Measurements from ENCODE around the gene TYK2. TPM values are rescaled to one million over a fixed set of nuclear protein-coding genes. Genes with fewer than 3 reads are reported as not detected.

Gene TYK2
- total and polyA plus RNA-seq, 2 of the 4 experiments (the other 2 are of a cell fraction): 40.9 to 97.9 TPM

DNA sequence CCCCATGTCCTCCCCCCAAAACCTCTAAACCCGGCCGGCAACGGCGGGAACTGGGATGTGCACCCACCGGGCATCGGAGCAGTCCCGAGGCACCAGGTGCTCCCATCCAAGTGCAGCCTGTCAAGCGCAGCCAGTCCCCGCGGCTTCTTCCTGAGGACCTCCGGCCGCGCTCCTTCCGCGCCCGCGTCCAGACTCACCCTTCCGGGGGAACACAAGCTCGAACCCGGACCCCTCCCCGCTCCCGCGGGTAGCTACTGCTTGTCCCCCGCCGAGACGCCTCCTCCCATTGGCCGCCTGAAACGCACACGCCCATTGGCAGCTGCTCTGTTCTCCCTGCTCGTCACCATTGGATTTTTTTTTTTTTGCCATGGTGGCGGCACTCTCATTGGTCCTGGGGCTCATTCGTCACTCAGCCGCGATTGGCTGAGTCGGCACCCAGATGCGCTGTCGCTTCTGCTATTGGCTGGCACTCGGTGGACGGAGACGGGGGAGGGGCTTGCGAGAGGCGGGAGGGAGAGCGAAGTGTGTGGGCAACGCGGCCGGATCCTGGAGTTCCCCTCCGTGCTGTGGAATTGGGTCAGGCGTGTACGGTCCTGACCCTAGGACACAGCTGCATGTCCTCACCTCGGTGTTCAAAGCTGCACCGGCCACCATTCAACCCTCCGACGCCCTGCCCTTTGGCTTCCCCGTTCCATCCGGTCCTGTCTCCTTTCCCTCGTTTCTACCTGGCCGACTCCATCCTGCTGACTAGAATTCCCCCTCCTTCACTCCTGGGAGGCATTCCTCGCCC is at the start of gene TYK2 (continued):
- TF ChIP-seq, protein P1, sequence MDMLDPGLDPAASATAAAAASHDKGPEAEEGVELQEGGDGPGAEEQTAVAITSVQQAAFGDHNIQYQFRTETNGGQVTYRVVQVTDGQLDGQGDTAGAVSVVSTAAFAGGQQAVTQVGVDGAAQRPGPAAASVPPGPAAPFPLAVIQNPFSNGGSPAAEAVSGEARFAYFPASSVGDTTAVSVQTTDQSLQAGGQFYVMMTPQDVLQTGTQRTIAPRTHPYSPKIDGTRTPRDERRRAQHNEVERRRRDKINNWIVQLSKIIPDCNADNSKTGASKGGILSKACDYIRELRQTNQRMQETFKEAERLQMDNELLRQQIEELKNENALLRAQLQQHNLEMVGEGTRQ (IDR thresholded peaks at IDR 0.05; ENCODE audit: low read depth, low read length): no peak

DNA sequence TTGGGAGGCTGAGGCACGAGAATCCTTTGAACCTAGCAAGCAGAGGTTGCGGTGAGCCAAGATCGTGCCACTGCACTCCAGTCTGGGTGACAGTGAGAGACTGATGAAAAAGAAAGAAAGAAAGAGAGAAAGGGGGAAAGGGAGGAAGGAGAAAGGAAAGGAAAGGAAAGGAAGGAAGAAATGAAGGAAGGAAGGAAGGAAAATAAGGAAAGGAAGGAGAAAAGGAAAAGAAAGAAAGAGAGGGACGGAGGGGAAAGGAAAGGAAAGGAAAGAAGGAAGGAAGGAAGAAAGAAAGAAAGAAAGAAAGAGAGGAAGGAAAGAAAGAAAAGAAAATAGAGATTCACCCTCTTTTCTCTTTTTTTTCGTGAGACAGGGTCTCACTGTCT is 48.6 kb upstream of the TYK2 start:
- H2BK5ac ChIP-seq (ENCODE audit: low read depth, low read length, poor library complexity, severe bottlenecking): no peak overlapping the region
- H4K5ac ChIP-seq (ENCODE audit: low read depth, low read length): no peak overlapping the region
- H3K36me3 ChIP-seq (ENCODE audit: control insufficient read depth, insufficient read depth, low read length): peaks cover 4% of the 10 kb centered on the region; the same call in 1 of the 2 replicates
- 0 out of 2 replicates have a peak, but pooled peaks cover 5% of the 10 kb centered on the region for H4K20me1 ChIP-seq (ENCODE audit: insufficient read depth, low read length)
- H2AK5ac ChIP-seq (ENCODE audit: low read depth, low read length): no peak overlapping the region
- no peak overlapping the region for H2BK120ac ChIP-seq (ENCODE audit: low read depth, low read length)
- no peak overlapping the region for H4K91ac ChIP-seq (ENCODE audit: insufficient read depth, low read depth, low read length)
- no peaks in the 10 kb centered on the region for H3K9me3 ChIP-seq (ENCODE audit: control insufficient read depth, insufficient read depth, low read length)
- in situ Hi-C loops (cut with MboI; ENCODE audit: low sequenced_read_pairs) (no loop called here), intact Hi-C loops (cut with micrococcal nuclease) (no loop called here), dilution Hi-C loops (cut with HindIII; ENCODE audit: low sequenced_read_pairs, unreplicated experiment) (no loop called here)
- H2BK20ac ChIP-seq (ENCODE audit: low read depth, low read length): no peak overlapping the region
- no peak for ATAC-seq (ENCODE audit: low read depth)
- BruUV-seq (replicated peaks): no TSS peak
- no peak overlapping the region for H3K18ac ChIP-seq (ENCODE audit: low read depth, low read length)
- no peak overlapping the region for H3K4ac ChIP-seq (ENCODE audit: low read depth, low read length)
- no peak overlapping the region for H4K8ac ChIP-seq (ENCODE audit: low read depth in 2 of 2, low read length in 2 of 2)
- H3K4me3 ChIP-seq (ENCODE audit: insufficient read depth, low read depth, low read length): no peak overlapping the region
- no peak overlapping the region for H3K14ac ChIP-seq (replicated peaks; ENCODE audit: low read depth, low read length)
- no peak overlapping the region for H3K4me2 ChIP-seq (ENCODE audit: low read depth, low read length)
- H3K9me1 ChIP-seq (ENCODE audit: insufficient read depth, low read length): peaks cover 3% of the 10 kb centered on the region; the same call in 1 of the 2 replicates
- 68 to 100% methylated on average over 1 to 3 of the region's 5 CpGs for WGBS, 2 experiments (ENCODE audit: extremely low coverage in 2 of 2, insufficient read length in 1 of 2)
- H2AFZ ChIP-seq (replicated peaks; ENCODE audit: low read length, poor library complexity): no peak overlapping the region
- no peak overlapping the region for H2BK15ac ChIP-seq (ENCODE audit: low read depth, low read length)
- peaks cover 10% of the 10 kb centered on the region; the same call in 1 of the 2 replicates for H3K27me3 ChIP-seq (ENCODE audit: control insufficient read depth, insufficient read depth, low read length)
- CTCF ChIA-PET: interaction anchor here (1.0 to 1.4 kb wide), 2 partner anchors 12 to 49 kb away, joined by 3 to 5 read pairs; no protein-coding TSS in a partner anchor
- no peak overlapping the region for H3K9ac ChIP-seq (ENCODE audit: low read depth, low read length)
- H3K56ac ChIP-seq (ENCODE audit: extremely low read depth, insufficient read depth, low read length): no peak overlapping the region
- H3K27ac ChIP-seq (ENCODE audit: insufficient read depth, low read length): no peak overlapping the region
- no peak overlapping the region for H3K23ac ChIP-seq (ENCODE audit: low read depth, low read length)
- H3K79me1 ChIP-seq (ENCODE audit: low read depth in 1 of 2, low read length in 2 of 2): peaks cover 16 to 26% of the 10 kb centered on the region in 2 experiments; a peak in 3 of 4 replicates
- peaks cover 10% of the 10 kb centered on the region for H3K4me1 ChIP-seq (ENCODE audit: control insufficient read depth, insufficient read depth, low read length)
- DNase-seq: no peak
- POLR2A ChIA-PET (ENCODE audit: unreplicated experiment): no interaction called here
- H2AK9ac ChIP-seq (replicated peaks; ENCODE audit: low read depth, low read length, poor library complexity): no peak overlapping the region
- no peak for TF ChIP-seq MAFK (IDR thresholded peaks at IDR 0.05; ENCODE audit: low read depth, low read length)
- no peak for TF ChIP-seq NFE2L2 (IDR thresholded peaks at IDR 0.05; ENCODE audit: low read depth, low read length)
- no peak for TF ChIP-seq BHLHE40 (IDR thresholded peaks at IDR 0.05; ENCODE audit: low read depth, low read length)
- no peak for TF ChIP-seq RFX5 (IDR thresholded peaks at IDR 0.05; ENCODE audit: low read depth, low read length)
- TF ChIP-seq, protein P1 (IDR thresholded peaks at IDR 0.05; ENCODE audit: low read depth, low read length): no peak
- no peak for TF ChIP-seq MAZ (IDR thresholded peaks at IDR 0.05; ENCODE audit: borderline replicate concordance, low read depth, low read length)
- TF ChIP-seq RCOR1 (IDR thresholded peaks at IDR 0.05; ENCODE audit: insufficient replicate concordance, low read length): no peak
- no peak for TF ChIP-seq CHD1 (IDR thresholded peaks at IDR 0.05; ENCODE audit: low read depth, low read length)
- no peak for TF ChIP-seq CEBPB (IDR thresholded peaks at IDR 0.05; ENCODE audit: low read depth, low read length)
- TF ChIP-seq, protein P2, sequence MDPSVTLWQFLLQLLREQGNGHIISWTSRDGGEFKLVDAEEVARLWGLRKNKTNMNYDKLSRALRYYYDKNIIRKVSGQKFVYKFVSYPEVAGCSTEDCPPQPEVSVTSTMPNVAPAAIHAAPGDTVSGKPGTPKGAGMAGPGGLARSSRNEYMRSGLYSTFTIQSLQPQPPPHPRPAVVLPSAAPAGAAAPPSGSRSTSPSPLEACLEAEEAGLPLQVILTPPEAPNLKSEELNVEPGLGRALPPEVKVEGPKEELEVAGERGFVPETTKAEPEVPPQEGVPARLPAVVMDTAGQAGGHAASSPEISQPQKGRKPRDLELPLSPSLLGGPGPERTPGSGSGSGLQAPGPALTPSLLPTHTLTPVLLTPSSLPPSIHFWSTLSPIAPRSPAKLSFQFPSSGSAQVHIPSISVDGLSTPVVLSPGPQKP (IDR thresholded peaks at IDR 0.05; ENCODE audit: borderline replicate concordance, low read depth, low read length): no peak
- TF ChIP-seq POLR2A (IDR thresholded peaks at IDR 0.05; ENCODE audit: low read depth, low read length): no peak
- no peak for TF ChIP-seq SMC3 (IDR thresholded peaks at IDR 0.05; ENCODE audit: low read depth, low read length)

All from IMR-90 (cell line).